Stimulated activated CD4-positive, alpha-beta T cell treated with anti-CD3 and anti-CD28 coated beads, Interleukin-15, amount 100 ng/mL, for 1 hour (primary cell): ENCODE measurements around the gene ZNF274.
"Not testable (repeated sequence)": the region's sequence is repeated elsewhere in the genome, so short reads cannot be mapped to it uniquely, and the experiment has no call there.

ENCODE experiments used
- DNase-seq, 2 donors: peaks; one replicate each; pipeline ENCODE4 v3.0.0-alpha.2; 2020; ENCODE audit warnings: low read depth in 1 of 2, low spot score in 1 of 2

ZNF274 gene

DNA sequence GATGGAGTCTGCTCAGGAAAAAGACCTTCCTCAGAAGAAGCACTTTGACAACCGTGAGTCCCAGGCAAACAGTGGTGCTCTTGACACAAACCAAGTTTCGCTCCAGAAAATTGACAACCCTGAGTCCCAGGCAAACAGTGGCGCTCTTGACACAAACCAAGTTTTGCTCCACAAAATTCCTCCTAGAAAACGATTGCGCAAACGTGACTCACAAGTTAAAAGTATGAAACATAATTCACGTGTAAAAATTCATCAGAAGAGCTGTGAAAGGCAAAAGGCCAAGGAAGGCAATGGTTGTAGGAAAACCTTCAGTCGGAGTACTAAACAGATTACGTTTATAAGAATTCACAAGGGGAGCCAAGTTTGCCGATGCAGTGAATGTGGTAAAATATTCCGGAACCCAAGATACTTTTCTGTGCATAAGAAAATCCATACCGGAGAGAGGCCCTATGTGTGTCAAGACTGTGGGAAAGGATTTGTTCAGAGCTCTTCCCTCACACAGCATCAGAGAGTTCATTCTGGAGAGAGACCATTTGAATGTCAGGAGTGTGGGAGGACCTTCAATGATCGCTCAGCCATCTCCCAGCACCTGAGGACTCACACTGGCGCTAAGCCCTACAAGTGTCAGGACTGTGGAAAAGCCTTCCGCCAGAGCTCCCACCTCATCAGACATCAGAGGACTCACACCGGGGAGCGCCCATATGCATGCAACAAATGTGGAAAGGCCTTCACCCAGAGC lies 29.6 kb downstream of the ZNF274 start:
- no peak for DNase-seq

DNA sequence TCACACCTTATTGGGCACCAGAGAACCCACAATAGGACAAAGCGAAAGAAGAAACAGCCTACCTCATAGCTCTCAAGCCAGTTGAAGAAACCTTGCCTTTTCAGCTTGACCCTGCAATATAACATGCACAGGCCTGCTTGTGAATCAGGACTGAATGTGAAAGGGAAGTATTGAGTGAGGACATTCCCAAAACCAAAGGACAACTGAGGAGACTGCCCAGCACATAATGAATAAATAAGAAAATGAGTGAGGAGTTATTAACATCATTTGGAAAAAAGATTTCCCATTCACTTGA lies 30.2 kb downstream of the ZNF274 start:
- no peak for DNase-seq

DNA sequence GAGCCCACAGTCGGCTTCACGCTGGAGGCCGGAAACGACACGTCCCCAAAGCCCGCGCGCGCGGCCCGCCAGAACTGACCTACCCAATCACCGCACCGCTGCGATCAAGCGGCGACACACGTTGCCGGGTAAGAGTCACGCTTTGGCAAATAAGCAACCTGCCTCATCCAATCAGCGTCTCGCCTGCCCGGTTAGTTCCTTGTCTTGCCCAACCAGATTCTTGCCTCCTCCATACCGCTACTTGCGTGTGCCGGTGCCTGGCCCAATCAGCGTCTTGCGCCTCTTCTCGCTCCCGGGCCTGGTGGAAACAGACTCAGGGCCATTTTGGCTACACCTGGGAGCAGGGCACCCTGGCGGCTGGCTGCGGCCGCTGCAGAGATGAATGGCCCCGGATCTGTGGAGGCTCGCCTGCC lies 34.2 kb downstream of the ZNF274 start:
- no peak for DNase-seq

DNA sequence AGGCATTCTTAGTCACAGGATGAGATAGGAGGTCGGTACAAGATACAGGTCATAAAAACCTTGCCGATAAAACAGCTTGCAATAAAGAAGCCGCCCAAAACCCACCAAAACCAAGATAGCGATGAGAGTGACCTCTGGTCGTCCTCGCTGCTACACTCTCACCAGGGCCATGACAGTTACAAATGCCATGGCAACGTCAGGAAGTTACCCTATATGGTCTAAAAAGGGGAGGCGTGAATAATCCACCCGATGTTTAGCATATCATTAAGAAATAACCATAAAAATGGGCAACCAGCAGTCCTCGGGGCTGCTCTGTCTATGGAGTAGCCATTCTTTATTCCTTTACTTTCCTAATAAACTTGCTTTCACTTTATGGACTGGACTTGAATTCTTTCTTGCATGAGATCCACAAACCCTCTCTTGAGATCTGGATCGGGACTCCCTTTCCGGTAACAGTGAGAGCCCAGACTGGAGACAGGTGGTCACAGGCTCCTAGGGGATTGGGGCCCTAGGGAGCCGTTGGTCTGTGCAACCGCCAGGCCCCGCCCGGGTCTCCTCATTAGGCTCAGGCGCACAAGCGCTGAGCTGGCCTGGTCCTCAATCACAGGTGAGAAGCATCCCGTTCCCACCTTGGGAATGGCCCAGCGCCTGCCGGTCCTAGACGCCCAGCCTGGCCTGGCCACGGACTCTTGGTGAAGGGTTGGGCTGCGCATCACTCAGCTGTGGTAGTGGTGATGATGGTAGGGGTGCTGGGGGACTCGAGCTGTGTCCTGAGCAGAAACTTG lies 34.9 kb downstream of the ZNF274 start:
- DNase-seq, result no peak

DNA sequence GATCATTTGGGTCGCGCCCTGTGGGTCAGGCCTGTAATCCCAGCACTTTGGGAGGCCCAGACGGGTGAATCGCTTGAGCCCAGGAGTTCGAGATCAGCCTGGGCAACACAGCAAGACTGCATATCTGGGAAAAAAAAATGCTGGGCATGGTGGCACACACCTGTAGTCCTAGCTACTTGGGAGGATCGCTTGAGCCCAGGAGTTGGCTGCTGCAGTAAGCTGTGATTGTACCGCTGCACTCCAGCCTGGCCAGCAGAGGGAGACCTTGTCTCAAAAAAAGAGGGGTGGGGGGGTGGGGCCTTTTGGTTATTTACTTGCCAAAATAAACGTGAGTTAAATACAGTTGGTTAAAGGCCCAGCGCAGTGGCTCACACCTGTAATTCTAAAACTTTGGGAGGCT lies 36.0 kb downstream of the ZNF274 start:
- DNase-seq, result no peak

DNA sequence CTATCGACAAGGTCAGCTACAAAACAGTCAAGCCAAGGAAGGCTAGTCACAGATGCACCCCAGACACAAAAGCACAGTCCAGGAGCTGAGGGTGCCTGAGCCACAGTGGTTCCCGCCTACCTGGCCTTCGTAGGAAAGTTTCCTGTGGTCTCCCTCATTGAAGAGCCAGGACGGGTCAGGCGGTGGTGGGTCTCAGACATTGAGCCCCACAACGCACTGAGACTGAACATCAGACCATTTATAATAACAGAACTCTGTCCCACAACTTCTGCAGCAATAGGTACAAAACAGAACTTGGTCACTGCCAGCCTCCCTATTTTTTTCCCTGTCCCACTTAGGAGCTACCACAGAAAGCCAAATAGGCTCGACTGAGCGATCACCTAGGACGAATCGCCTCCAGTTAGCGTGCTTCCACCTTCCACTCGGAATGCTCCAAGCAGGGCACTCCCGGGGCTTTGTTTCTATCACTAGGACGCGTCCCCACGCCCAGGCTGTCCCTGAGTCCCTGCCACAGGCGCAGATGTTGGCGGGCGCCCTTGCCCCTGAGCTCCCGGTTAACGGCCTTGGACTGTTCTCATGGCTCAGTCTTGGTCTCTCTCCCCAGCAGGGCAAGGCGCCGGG lies 45.2 kb downstream of the ZNF274 start:
- DNase-seq, result no peak

DNA sequence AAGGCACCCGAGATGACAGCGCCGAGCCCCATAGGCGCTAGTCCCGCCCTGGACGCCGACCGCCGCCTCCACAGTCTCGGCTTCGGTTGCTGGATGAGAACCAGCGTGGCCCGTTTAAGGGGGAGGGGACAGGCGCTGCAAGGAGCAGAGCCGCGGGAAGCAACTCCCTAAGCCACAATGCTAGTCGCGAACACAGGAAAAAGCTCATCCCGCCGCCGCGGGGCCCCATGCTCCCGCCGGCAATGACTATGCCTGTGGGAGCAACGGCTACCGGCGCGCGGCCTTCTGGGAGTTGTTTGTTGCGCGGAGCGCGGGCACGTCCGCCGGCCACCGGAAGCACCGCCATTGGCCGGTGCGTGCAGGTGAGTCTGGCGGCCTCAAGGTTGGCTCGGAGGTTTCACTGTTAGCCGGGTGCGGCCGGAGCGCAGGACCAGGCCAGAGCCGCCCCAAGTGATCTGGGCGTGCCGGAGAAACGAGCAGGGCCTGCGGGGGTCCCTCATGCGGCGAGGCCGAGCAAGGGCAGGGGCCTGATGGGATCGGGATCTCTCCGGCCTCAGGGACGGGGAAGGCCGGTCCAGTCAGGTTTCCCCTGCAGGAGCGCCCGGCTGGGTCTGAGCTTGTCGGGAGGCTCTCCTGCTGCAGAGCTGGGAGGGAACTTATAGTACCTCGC lies 45.9 kb downstream of the ZNF274 start, which contains the start of gene ZNF544:
ZNF544 (plus strand) TSS at position 330 of the 670 bp plus-strand sequence. CDS start 15,110 bp downstream, outside the sequence.
- DNase-seq, result peak; percentile 21 to 50

DNA sequence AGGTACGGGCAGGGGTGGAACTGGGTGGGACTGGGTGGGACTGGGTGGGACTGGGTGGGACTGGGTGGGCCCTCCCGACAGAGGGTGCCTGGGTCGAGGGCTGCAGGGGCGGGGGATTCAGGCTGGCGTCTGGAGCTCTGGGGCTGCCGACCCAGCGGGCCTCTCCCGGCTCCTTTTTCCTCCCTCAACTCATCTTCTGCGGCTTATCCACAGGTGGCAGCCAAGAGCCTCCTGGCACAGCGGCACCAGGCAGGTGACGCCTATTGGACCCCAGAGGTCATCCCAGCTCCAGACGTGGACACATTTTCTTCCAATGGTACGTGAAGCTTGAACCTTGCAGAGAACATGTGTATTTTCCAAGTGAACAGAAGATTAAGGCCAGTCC lies 46.4 kb downstream of the ZNF274 start:
- no peak for DNase-seq

DNA sequence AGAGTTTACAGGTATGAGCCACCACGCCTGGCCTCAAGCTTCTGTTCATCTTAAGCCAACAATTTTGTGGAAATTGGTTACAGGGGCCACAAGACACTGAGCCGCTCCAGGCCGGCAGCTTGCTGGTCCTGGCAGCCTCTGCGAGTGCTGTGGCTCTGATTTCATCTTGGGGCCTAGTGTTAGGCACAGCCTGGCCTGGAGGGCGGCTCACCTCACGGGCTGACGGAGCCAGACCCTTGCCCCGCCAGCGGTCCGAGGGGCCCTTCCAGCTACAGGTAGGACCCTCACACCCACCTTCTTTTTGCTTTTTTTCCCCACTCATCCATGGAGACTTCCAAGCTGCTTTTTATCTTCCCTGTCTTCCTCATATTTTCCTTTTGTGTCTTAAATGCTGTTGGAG lies 54.5 kb downstream of the ZNF274 start:
- DNase-seq, result no peak

DNA sequence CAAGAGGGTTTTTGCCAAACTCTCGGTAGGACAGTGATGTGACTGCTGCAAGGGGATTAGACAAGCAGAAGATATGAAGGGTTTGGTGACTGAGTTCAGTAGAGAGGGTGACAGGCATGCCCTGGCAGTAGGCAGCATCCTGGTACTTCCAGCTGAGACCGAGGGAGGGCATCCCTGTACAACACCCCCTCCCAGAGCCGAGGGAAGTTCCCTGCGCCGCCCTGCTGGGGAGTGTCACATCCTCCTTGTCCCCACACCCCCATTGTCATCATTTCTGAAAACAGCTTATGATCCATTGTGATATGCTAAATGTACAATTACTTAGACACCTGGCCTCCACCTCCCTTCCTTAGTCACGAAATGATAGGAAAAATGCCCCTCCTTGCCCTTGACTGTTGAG lies 60.5 kb downstream of the ZNF274 start:
- no peak for DNase-seq

DNA sequence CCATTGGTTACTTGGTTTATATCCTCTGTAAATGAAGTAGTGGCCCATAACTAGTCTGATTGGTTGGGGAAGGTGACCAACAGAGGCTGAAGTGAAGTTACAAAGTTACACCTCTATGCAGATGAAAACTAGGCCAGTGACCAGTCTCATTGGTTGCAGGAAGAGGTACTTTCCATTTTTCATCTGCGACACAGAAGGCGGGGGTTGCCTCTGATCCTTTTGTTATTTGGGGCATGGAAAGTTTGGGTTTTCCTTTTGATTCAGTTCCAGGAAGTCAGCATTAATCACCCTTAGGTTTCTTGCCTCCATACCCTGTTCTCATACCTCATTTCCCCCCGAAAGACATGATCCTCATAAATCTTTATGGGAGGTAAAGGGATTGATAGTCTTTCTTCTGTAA lies 66.0 kb downstream of the ZNF274 start:
- DNase-seq, result no peak

DNA sequence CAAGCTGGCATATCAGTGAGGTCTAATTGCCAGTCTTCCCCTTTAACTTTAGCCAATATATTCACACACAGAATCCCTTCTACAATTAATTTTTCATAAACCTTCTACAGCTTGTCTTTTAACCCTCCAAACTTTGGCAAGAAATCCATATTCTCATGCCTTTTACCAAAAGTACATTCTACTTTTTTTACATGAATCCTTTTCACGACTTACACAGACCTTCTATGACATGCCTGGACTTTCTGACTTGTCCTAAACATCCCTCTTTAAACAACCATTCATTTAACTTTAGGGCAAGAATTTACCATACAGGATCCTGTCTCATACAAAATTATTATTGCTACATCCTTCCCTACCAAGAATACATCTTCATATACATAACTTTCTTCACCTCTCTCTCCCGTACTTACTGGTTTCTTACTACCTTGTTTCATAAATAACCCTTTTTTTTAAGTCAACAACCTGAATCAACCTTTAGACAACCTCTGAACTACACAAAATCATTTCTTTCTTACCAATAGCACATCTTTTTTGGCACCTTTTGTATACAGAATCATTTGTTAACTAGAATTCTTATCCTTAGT lies 69.3 kb downstream of the ZNF274 start:
- no peak for DNase-seq

DNA sequence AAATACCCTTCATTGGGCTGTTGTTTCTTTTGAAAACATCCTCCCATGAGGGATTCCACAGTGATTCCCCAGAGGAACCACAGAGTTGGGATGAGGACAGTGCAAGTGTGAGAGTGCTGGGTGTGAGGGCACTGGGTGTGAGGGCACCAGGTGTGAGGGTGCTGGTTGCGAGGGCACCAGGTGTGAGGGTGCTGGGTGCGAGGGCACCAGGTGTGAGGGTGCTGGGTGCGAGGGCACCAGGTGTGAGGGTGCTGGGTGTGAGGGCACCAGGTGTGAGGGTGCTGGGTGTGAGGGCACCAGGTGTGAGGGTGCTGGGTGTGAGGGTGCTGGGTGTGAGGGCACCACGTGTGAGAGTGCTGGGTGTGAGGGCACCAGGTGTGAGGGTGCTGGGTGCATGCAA lies 75.4 kb downstream of the ZNF274 start:
- not testable (repeated sequence) for DNase-seq

DNA sequence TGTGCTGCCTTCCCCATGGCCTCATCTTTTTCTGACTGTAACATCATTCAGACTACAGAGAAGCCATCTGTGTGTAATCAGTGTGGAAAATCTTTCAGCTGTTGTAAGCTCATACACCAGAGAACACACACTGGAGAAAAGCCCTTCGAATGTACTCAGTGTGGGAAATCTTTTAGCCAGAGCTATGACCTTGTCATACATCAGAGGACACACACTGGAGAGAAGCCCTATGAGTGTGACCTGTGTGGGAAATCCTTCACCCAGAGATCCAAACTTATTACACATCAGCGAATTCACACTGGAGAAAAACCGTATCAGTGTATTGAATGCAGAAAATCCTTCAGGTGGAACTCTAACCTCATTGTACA lies 78.7 kb downstream of the ZNF274 start:
- DNase-seq, result no peak

DNA sequence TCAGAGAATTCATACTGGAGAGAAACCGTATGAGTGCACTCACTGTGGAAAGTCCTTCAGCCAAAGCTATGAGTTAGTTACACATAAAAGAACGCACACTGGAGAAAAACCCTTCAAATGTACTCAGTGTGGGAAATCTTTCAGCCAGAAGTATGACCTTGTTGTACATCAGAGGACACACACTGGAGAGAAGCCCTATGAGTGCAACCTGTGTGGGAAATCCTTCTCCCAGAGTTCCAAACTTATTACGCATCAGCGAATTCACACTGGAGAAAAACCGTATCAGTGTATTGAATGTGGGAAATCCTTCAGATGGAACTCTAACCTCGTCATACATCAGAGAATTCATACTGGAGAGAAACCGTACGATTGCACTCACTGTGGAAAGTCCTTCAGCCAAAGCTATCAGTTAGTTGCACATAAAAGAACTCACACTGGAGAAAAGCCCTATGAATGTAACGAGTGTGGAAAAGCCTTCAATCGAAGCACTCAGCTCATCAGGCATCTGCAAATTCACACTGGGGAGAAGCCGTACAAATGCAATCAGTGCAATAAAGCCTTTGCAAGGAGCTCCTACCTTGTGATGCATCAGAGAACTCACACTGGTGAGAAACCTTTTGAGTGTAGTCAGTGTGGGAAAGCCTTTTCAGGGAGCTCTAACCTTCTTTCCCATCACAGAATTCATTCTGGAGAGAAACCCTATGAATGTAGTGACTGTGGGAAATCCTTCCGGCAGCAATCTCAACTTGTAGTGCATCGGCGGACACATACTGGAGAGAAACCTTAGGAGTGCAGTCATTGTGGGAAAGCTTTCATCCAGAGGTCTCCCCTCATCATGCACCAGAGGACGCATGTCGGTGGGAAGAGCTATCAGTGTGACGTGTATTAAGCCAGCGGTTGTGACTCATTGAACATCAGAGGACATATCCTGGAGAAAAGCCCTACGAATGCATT lies 79.4 kb downstream of the ZNF274 start:
- DNase-seq, result no peak

DNA sequence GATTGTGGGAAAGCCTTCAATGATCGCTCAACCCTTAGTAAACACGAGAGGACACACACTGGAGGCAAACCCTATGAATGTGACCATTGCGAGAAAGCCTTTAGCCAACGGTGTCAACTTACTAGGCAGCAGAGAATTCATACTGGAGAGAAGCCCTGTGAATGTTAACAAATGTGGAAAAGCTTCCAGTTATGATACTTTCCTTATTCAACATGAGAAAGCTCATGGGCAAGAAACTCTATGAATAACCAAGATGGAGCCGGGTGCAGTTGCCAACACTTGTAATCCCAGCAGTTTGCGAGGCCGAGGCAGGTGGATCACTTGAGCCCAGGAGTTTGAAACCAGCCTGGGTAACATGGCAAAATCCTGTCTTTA lies 80.0 kb downstream of the ZNF274 start:
- no peak for DNase-seq
